Measurements from ENCODE around the gene SOX18.

Gene SOX18

DNA sequence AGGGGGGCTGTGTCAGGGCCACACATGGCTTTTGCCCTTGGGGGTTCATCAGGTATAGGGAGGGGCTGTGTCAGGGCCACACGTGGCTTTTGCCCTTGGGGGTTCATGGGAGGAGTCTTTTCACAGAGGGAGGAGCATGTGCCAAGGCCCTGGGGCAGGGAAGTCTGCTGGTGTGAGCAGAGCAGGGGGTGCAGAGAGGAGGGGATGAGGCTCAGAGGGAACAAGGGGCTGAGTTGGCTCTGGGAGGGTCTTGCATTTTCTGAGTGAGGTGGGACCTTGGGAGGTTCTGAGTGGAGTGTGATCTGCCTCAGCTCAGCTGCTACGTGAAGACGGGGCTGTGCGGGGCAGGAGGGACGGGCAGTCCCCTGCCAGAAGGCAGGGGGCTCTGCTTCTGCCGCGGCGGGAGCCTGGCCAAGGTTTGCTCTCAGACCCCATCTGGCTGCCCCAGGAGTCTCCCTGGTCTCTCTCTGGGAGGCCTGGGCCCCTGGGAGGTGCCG, 6.0 kb upstream of the SOX18 start:
- Histone ChIP-seq H2AFZ (ENCODE audit: low read length) (no peak overlapping the region), H3F3A (ENCODE audit: low read depth) (no peaks in the 10 kb centered on the region), H3K9ac (ENCODE audit: low read depth, low read length, poor library complexity, severe bottlenecking) (no peak overlapping the region), H3K79me2 (ENCODE audit: insufficient read depth, low read length) (no peaks in the 10 kb centered on the region), H3K27me3 (ENCODE audit: insufficient read depth, low read length, poor library complexity, severe bottlenecking) (no peaks in the 10 kb centered on the region), H3K4me2 (ENCODE audit: low read depth, low read length, poor library complexity, severe bottlenecking) (no peak overlapping the region), H3K36me3 (ENCODE audit: insufficient read depth, low read length) (no peaks in the 10 kb centered on the region), H3K9me2 (replicated peaks; ENCODE audit: low read depth, low read length) (no peaks in the 10 kb centered on the region), H3K4me3 (ENCODE audit: low read length, poor library complexity, severe bottlenecking) (no peak overlapping the region), H3K9me3 (ENCODE audit: insufficient read depth, low read depth, low read length) (no peaks in the 10 kb centered on the region), H3K4me1 (ENCODE audit: insufficient read depth, low read length, poor library complexity, severe bottlenecking) (peaks cover 18% of the 10 kb centered on the region), H4K20me1 (ENCODE audit: insufficient read depth, low read length, poor library complexity, severe bottlenecking) (no peaks in the 10 kb centered on the region)
- no peak for TF ChIP-seq EZH2phosphoT487 (IDR thresholded peaks at IDR 0.05; ENCODE audit: borderline replicate concordance)
- TF ChIP-seq CTCF (conservative IDR thresholded peaks at IDR 0.05; ENCODE audit: low read length): no peak

DNA sequence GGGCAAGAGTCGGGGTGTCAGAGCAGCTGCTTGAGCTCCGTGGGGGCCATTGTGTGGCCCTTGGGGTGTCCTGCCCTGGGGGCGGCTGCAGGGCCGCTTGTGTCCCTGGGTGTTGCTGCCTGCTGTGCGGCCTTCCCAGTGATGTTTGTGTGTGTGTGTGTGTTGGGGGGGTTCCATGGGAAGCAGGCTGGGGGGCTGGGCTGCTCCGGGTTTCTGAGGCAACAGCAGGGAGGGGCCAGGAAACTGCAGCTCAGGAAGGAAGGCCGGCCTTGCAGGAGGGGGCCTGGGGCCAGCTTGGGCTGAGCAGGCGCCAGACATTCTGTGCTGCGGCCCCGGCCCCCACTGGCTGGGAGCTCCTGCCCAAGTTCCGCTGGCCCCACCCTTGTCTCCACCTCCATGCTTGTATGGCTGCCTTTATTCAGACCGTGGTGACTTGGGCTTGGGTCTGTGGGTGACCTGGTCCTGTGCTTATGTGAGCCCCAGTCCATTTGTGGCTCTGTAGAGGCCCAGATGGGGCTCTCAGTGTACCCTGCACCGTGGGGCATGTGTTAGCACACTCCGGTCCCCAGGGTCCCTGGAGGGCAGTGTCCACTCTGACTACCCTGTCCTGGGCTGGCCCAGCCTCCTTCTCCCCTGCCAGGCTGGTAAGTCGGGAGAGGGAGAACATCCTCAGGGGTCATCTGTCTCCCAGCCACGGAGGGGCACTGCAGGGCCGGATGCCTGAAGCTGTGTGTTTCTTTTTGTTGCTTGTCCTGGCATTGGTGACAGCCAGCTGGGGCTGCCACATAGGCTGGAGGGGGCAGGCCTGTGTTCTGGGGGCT, 4.6 kb upstream of the SOX18 start:
- Histone ChIP-seq H3K4me1 (ENCODE audit: insufficient read depth, low read length, poor library complexity, severe bottlenecking) (peaks cover 18% of the 10 kb centered on the region), H3K9ac (ENCODE audit: low read depth, low read length, poor library complexity, severe bottlenecking) (peak overlapping the region; percentile 40)

More for the DNA sequence above, 4.6 kb upstream of the SOX18 start:
- H3K9me2 ChIP-seq (replicated peaks; ENCODE audit: low read depth, low read length): no peaks in the 10 kb centered on the region
- no peaks in the 10 kb centered on the region for H3K27me3 ChIP-seq (ENCODE audit: insufficient read depth, low read length, poor library complexity, severe bottlenecking)
- no peaks in the 10 kb centered on the region for H3K36me3 ChIP-seq (ENCODE audit: insufficient read depth, low read length)
- H3K4me3 ChIP-seq (ENCODE audit: low read length, poor library complexity, severe bottlenecking): no peak overlapping the region
- H3K9me3 ChIP-seq (ENCODE audit: insufficient read depth, low read depth, low read length): no peaks in the 10 kb centered on the region
- peak overlapping the region; percentile 19; the same call in 1 of the 2 replicates for H2AFZ ChIP-seq (ENCODE audit: low read length)
- TF ChIP-seq EZH2phosphoT487 (IDR thresholded peaks at IDR 0.05; ENCODE audit: borderline replicate concordance) (no peak), CTCF (conservative IDR thresholded peaks at IDR 0.05; ENCODE audit: low read length) (peak; percentile 36; the same call in 1 of the 2 replicates)
- H3K4me2 ChIP-seq (ENCODE audit: low read depth, low read length, poor library complexity, severe bottlenecking): peak overlapping the region; percentile 44
- H3F3A ChIP-seq (ENCODE audit: low read depth): no peaks in the 10 kb centered on the region
- H4K20me1 ChIP-seq (ENCODE audit: insufficient read depth, low read length, poor library complexity, severe bottlenecking): no peaks in the 10 kb centered on the region
- no peaks in the 10 kb centered on the region for H3K79me2 ChIP-seq (ENCODE audit: insufficient read depth, low read length)
